SH-SY5Y (cell line): ENCODE data around the gene ADAMTS10.

Experiments
- GATA2 ChIP-seq: IDR thresholded peaks from 2 replicates; pipeline ENCODE4 v1.6.1; 2011; ENCODE audit warnings: mild to moderate bottlenecking, low read depth, low read length
- GATA3 ChIP-seq: IDR thresholded peaks from 2 replicates; pipeline ENCODE4 v1.6.1; 2011; ENCODE audit warnings: low read depth, mild to moderate bottlenecking, low read length, moderate library complexity

- TF ChIP-seq GATA2 (no peak), GATA3 (no peak)
Observed at GRCh38 chr19:8605514-8605913, 5.0 kb downstream of the ADAMTS10 start.
